Measurements from ENCODE around the gene KCNIP4.

DNA sequence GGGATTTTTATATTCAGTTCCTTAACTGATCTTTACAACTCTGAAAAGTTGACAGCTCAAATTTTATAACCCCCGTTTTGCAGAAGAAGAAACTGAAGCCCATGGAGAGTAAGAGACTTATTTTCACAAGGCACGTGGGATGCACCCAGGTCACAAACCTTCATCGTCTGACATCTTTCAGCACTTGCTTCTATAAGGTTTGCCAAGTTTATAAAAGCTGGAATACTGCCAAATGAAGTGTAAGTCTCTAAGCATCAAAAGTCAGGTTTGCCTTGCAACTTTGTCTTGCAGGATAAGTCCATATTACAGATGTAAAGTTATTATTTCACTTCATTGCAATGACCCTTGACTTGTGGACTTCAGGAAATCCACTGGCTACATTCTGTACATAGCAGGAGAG, 6.3 kb upstream of the KCNIP4 start:
- no peak for TF ChIP-seq CTCF (IDR thresholded peaks at IDR 0.05)
- no peak for TF ChIP-seq POLR2A (IDR thresholded peaks at IDR 0.05)
